ENCODE measurements around the gene PRSS38.

DNA sequence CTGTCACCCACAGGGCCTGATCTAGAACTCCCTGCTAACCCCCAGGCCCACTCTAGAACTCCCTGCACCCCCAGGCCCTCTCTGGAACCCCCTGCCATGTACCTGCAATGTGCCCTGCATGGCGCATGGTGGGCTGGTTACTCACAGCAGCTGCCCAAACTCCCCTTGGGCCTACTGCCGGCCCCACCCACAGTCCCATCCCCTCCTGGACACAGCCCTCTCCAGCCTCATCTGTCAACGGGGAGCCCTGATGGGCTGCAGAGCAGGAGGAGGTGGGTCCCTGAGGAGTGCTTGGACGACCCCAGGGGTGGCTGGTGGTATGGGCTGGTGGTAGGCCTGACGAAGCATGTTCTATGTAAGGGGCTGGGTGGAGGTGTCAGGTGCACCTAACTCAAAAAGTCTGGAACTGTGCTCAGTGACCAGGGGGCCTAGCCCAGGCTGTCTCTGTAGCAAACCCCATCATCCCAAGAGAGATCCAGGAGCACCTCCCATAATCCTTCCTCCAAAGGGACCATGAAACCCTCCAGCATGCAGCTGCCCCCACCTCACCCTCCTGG lies 19.0 kb upstream of the PRSS38 start:
- TF ChIP-seq POLR2AphosphoS5 (IDR thresholded peaks at IDR 0.05; ENCODE audit: borderline replicate concordance, low read depth, low read length) (no peak), EZH2 (IDR thresholded peaks at IDR 0.05) (no peak), FOXP2 (optimal IDR thresholded peaks at IDR 0.05; ENCODE audit: control extremely low read depth, extremely low read length, insufficient read depth) (no peak)
